Superior temporal gyrus (tissue), 1 donor: ENCODE measurements around the gene SYNE1.

ENCODE experiments used
- DNase-seq: peaks from one replicate; pipeline ENCODE4 v3.0.0-alpha.2; 2016; ENCODE audit errors: extremely low spot score

Gene SYNE1

GRCh38 chr6:152236370-152237097, 400.6 kb downstream of the SYNE1 start:
- DNase-seq, result no peak

GRCh38 chr6:152233547-152234320, 403.4 kb downstream of the SYNE1 start:
- no peak for DNase-seq

DNA sequence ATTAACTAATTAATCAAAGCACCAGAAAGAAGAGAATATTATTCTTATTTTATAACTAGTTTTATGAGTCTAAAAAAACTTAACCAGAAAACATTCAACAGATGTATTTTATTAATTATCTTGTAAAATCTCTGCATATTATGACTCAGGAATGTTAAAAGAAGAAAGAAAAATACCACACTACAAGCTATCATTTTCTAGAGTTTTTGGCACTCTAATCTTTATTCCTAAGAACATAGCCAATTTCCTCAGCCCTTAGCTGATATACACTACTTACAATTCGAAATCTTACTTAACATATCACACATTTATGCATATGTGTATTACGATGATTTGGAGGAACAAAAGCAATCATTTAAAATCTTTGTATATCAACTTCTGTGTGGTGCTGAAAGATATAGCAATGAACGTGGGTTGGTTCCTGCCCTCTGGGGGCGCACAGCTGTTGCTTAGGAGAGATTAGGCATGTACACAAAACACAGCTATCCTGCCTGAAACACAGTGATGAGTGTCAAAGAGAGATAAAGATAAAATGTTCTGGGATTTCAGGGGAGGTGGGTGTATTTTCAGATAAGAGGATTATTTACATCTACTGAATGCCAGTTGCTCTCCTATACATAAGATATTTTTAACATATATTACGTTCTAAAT, 404.5 kb downstream of the SYNE1 start:
- DNase-seq, result no peak

- DNase-seq, result no peak
These were observed 407.8 kb downstream of the SYNE1 start for GRCh38 chr6:152229330-152229729.

DNA sequence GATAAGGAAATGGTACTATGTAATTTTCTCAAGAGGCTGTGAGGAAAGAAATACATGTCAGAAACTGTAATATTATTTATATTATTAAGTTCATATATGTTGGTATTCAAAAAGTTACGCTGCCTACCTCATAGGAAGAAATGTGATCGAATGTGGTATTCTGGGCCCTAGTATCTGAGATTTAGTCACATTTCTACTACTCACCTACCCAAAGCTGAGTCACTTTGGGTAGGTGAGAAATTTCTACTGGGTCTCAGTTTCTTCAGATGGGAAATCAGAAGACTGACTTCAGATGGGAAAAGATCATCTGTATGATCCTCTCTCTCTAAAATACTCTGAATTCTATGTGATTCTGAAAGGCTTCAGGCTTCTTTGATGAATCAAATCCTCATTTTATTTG, 411.0 kb downstream of the SYNE1 start:
- DNase-seq, result no peak

GRCh38 chr6:152225241-152225934, 411.8 kb downstream of the SYNE1 start:
- no peak for DNase-seq

GRCh38 chr6:152223636-152224035, 413.5 kb downstream of the SYNE1 start:
- DNase-seq, result no peak

DNA sequence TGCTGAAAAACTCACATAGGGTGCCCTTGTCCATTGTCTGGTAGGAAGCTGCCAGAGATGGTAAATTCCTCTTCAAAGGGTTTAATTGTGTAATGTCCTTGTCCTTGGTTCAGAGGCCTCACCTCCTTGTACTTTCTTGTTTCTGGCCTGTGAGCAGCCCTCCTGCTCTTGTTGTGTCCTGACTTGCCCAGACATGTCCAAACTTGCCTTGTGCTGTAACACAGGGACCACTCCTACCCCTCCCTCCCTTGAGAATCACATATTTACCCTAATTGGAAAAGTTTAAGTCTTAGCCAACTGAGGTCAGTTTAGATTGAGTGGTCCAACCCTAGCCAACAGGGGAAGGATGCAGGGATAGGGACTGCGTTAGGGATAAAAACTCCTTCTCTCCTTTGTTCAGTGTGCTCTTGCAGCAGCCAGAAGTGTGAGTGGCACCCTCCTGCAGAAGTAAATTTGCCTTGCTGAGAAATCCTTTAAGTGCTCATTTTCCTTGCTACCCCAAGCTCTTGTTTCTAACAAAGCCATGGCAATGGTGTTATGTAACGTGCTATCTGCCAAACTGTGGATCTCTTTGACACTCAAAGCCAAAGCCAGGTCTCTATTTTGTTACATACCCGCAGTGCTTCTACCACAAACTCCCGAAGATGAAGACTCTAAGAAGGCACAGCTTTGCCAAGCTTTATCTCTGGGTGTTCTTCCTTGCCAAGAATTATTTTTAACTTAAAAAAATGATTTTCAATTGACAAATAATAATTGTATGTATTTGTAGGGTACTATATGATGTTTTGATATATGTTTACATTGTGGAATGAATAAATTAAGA, 415.1 kb downstream of the SYNE1 start:
- DNase-seq, result no peak

DNA sequence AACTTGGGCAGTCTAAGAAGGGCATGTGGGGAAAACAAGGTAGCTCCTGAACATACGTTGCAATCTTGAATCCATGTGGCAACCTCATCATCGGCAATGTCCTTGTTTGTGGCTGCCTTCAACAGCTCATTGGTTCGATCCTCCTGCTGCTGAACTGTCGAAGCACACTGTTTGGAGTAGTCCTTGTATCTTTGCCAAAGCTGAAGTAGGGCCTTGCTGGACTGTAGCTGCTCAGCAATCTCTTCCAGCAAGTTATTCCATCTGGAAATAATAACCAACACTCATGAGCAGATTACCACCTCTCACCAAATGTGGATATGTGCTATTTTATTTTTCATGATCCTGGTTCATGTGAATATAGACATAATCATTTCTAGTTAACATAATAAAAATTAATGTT, 416.4 kb downstream of the SYNE1 start:
- no peak for DNase-seq

DNA sequence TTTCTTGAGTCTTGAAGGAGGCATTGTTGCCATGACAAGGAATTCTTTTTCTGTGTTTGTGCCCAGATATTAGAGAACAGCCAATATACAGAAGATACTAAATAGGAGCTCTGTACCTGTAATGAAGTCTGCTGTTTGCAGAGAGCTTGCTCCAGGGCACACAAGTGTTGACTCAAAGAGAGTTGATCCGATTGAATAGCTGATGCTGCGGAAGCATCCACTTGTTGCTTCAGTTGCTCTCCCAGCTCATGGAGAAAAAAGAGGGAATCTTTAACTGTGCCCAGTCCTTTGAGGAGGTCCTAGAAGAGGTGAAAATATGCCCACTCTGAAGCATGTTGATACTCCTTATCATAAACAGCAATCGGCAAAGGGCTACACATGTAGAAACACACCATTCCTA, 418.3 kb downstream of the SYNE1 start:
- no peak for DNase-seq

DNA sequence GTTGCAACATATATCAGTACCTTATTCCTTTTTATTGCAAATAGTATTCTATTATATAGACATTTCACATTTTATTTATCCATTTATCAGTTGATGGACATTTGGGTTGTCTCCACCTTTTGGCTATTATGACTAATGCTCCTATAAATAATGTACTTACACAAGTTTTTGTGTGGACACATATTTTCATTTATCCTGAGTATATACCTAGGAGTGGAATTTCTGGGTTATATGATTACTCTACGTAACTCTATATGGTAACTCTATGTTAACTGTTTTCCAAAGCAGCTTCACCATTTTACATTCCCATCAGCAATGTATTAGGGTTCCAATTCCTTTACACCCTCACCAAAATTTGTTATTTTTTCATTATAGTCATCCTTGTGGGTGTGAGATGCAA, 424.7 kb downstream of the SYNE1 start:
- no peak for DNase-seq

GRCh38 chr6:152209211-152209610, 428.0 kb downstream of the SYNE1 start:
- no peak for DNase-seq

DNA sequence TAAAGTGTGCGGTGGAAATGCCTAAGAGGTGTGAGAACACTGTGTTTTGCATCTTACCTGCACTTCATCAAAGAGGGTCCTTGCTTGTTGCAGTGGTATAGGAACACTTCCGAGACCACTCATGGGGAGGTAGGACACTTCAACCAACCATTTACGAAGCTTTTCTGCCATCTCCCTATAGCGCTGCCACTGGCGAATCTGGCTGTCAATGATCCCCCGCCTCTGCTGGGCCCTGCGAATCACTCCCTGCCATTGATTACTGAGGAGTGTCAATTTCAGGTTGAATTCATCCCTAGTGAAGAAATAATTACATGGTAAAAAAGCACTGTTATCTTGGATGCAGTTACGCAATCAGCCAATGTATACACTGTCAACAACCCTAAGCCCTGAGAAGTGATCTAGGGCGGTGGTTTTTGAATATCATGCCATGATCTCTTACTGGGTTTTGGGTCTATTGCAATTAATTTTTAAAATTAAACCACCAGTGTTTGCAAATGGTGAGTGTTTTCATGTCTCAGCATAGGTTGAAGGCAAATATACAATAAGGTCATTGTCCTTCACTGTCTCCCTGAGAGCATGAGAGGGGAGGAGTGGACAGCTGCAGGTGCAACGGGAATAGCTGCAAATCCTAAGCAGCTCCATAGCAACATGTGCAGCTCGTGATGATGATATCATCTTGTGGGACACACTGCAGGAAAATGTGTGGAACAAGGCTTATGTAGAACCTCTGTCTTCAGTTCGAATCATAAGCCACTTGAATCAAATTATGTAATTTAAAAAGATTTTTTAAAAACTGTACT, 429.0 kb downstream of the SYNE1 start:
- DNase-seq, result no peak

DNA sequence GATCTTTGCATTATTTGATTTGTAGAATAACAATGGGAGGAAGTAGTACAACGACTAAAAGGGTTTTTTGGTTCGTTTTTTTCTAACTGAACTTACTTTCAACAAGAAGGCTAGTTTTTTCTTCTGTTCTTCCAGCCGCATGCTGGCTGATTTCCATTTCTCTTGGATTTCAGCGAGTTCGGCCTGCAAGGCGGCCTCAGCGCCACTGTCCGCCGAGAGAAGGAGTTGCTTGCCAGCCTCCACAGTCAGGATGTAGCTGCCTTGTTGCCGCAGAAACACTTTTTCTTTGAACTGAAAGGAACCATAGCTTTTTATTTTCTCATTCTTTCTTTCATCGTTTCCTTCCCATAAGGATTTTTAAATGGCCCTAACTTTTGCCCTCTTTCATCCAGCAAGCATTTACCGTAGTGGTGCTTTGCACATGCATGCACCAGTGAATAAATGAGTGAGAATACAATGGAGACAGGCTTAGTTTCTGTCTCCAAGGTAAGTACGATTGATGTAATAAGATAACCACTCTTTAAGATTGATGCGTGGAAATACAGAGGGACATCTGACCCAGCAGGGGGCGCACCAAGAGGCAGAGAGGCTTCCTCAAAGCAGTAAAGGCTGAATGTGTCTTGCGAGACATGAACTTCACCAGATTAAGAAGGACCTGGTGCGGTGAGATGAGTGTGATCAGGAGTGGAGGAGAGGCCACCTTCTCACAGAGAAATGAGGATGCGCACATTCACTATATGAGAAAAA, 430.9 kb downstream of the SYNE1 start:
- no peak for DNase-seq

- DNase-seq, result no peak
These were observed 432.6 kb downstream of the SYNE1 start for GRCh38 chr6:152204591-152204990.

DNA sequence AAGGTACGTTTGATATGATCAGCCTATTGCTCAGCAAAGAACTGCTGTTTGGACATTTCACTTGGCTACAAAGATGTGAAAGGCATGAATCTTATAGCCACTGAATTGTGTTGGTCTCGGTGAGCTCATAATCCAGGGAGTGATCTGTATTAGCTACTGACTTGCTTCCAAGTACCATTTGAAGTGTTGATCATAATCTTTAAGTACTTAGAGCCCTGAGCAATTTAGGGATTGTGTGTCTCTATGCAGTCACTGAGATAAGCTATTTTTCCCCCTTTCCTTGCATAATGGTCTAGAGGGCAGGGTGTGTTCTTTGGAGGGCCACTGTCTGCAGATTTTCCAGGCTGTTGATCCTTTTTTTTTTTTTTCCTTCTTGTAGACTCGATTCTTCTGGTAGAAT, 436.0 kb downstream of the SYNE1 start:
- no peak for DNase-seq

- DNase-seq, result no peak
These were observed 441.3 kb downstream of the SYNE1 start for GRCh38 chr6:152195896-152196295.

DNA sequence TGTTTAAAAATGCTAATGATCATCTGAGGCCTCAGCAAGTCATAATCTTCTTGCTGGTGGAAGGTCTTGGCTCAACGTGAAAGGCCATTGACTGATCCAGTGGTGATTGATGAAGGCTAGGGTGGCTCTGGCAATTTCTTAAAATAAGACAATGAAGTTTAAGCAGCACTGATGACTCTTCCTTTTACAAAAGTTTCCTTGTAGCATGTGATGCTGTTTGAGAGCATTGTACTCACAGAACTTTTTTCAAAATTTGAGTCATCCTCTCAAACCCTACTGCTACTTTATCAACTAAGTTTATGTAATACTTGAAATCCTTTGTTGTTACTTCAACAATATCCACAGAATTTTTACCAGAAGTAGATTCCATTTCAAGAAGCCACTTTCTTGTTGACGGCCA, 447.4 kb downstream of the SYNE1 start:
- DNase-seq, result no peak

DNA sequence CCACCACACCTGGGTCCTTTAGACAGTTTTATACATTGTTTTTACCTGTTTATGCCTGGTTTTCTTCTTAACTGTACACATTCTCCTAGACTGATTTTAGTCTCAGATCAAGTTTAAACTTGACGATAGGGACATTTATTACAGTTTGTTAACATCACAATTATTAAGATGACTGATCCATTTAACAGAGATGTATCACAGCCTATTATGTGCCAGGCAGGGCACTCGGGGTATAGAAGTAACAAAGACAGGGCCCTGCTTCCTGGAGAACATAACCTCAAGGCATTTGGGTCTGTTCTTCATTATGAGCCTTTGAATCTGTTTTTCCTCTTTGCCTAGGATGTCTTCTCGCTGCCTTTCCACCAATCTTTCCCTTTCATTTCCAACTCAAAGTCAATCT, 449.2 kb downstream of the SYNE1 start:
- DNase-seq, result no peak

DNA sequence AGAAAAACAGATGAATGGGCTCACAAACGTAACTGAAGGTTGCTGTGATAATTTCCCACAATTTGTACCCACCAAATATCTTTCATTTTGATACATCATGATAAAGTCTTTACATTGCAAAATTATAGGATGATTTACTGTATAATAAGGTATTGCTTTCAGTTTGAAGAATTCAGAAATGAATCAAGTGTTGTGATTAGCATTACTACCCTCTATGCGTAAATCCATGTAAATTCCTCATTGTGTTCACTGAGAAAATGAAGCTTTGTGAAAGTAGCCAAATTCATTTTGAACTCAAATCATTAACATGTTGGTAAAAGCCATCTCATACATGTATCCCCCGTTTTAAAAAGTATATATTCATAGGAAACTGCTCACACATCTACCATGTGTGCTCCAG, 450.3 kb downstream of the SYNE1 start:
- no peak for DNase-seq
